Left cardiac atrium (tissue), 4 donors: ENCODE data around the gene ARL11. TPM values are rescaled to one million over a fixed set of nuclear protein-coding genes. Genes with fewer than 3 reads are reported as not detected.
A peak's percentile ranks its signal among the peaks of the same experiment; 100 is the strongest.
"Not testable (repeated sequence)": the region's sequence is repeated elsewhere in the genome, so short reads cannot be mapped to it uniquely, and the experiment has no call there.

Experiments used
- ATAC-seq, 2 donors: fragments of 200-7000 bp; cut with Tn5 transposase; one replicate each; pipeline ENCODE4 v1.9.1; 2020; ENCODE audit warnings: mild to moderate bottlenecking in 2 of 2, moderate library complexity in 2 of 2
- DNase-seq: peaks from one replicate; pipeline ENCODE4 v3.0.0-alpha.2; 2020
- intact Hi-C, 2 donors: fragments of 100-400 bp; cut with DNase I; formaldehyde crosslinking; loops; one replicate each; pipeline versions ENCODE4 v1.14.1 to v1.15.1; 2022 to 2023
- total RNA-seq, 2 donors: library from RNA; stranded (reverse); fragmentation: NEBNext Ultra II Directional; extraction: Animal tissue kit (Norgen Biotek cat#: 25700); gene quantifications; one replicate each; pipeline ENCODE4 v1.2.1, GENCODE V29; 2021
- donor health status: DM: no; HTN: yes; CAD: no.
- donor health status: DM: no; HTN: yes; CAD: no; lungs with severe emphysema.
- donor health status: DM: yes; HTN: yes; CAD: no.
- donor health status: Dilated cardiomyopathy.

ARL11 gene
- total RNA-seq, 2 donors from 2014 or later: 0.44 to 1.7 TPM

- ATAC-seq (no peak), DNase-seq (no peak)
- intact Hi-C loops: no loop called here
Measured at GRCh38 chr13:49608651-49609331, 19.5 kb upstream of the ARL11 start.

GRCh38 chr13:49610176-49610575 is 18.1 kb upstream of the ARL11 start:
- intact Hi-C loops: no loop called here
- no peak for ATAC-seq
- DNase-seq: no peak

- intact Hi-C loops, ATAC-seq, DNase-seq: not testable (repeated sequence)
Measured at GRCh38 chr13:49612042-49612441, 16.3 kb upstream of the ARL11 start.

DNA sequence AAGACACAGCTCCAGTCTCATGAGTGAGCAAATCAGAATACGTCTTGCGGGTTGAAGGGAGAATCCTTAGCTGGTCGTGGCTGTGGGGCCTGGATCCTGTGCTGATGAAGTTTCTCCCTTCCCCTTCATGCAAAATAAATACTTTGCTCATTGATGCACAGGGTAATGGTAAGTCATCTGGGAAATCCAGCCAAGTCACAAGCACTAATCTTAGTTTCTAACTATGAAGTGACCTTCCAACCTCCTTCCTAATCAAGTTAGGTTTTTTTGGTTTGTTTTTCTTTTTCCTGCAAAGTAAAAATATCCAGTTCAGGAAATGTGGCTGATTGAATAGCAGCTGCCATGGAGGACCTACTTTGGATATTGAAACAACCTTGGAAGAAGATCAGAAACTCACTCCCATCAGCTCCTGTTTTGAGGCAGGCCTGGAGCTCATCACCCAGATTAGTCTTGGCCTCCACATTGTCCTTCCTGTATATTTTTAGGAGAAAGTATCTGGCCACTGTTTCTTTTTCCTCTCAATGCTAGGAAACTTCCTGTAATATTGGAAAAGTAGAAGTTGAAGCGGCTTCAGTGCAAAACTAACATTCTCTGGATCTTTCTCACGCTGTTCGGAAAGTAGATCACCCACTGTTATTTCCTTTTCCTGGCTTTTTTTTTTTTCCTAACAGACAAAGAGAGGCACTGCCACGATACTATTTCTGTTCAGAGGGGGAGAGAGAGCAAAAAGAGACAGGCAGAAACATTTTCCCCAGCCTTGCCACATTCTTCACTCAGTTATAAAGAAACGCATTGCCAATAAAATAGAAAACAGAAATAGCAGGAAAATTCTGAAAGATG is 12.3 kb upstream of the ARL11 start:
- DNase-seq (no peak), ATAC-seq (peak; percentile 50 to 60)
- intact Hi-C loops: no loop called here

DNA sequence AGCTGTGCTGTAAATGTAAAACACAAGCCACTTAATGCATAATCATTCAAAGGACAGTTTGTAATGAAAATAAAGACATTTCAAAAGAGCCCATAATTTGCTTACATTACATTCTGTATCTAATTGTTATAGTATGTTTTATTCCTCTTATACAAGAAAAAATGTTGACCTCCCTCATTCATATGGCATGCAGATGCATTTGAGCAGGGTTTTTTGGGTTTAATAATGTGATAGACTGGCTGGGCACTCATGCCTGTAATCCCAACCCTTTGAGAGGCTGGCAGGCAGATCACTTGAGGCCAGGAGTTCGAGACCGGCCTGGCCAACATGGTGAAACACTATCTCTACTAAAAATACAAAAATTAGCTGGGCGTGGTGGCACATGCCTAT is 11.6 kb upstream of the ARL11 start:
- DNase-seq: no peak
- ATAC-seq: no peak
- intact Hi-C loops: no loop called here

GRCh38 chr13:49620170-49620621 is 8.1 kb upstream of the ARL11 start:
- intact Hi-C loops: no loop called here
- ATAC-seq (peak in 1 of 2 donors; percentile 11), DNase-seq (no peak)

GRCh38 chr13:49622174-49622946 is 5.9 kb upstream of the ARL11 start:
- intact Hi-C loops: no loop called here
- DNase-seq: peak; percentile 59
- peak; percentile 35 to 57 for ATAC-seq

- no peak for DNase-seq
- intact Hi-C loops: no loop called here
Measured at GRCh38 chr13:49624229-49624628, 4.1 kb upstream of the ARL11 start.

GRCh38 chr13:49625392-49626079 is 2.8 kb upstream of the ARL11 start:
- intact Hi-C loops: no loop called here
- peak; percentile 61 for DNase-seq
- ATAC-seq: peak; percentile 62 to 68

More at GRCh38 chr13:49624229-49624628, 4.1 kb upstream of the ARL11 start:
- ATAC-seq: no peak

GRCh38 chr13:49629196-49629938 is 1.1 kb downstream of the ARL11 start:
- ATAC-seq (no peak), DNase-seq (no peak)
- intact Hi-C loops: no loop called here

- DNase-seq (no peak), ATAC-seq (no peak)
- intact Hi-C loops: no loop called here
Measured at GRCh38 chr13:49629947-49630346, 1.6 kb downstream of the ARL11 start.

DNA sequence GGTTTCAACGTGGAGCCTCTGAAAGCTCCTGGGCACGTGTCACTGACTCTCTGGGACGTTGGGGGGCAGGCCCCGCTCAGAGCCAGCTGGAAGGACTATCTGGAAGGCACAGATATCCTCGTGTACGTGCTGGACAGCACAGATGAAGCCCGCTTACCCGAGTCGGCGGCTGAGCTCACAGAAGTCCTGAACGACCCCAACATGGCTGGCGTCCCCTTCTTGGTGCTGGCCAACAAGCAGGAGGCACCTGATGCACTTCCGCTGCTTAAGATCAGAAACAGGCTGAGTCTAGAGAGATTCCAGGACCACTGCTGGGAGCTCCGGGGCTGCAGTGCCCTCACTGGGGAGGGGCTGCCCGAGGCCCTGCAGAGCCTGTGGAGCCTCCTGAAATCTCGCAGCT is 2.3 kb downstream of the ARL11 start:
- no peak for ATAC-seq
- no peak for DNase-seq
- intact Hi-C loops: no loop called here

- intact Hi-C loops: no loop called here
- ATAC-seq: no peak
- DNase-seq: no peak
Measured at GRCh38 chr13:49632156-49632555, 3.8 kb downstream of the ARL11 start.

DNA sequence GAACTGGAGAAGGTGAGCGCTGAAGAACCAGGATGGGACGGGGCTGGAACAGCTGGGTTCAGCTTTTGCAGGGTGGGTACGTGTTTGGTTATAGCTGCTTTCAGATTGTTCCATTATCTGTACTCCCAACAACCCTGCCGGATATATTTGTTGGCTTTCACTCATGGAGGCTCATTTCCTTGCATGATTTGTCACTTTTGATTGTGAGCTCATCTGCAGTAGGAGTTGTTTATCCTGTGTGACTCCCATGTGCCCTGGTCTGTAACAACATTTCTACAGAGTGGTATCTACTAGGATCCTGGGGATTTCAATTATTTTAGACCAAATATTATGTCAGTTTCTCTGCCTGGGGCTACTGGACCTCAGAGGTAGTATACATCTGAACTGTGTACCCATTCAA is 5.4 kb downstream of the ARL11 start:
- no peak for ATAC-seq
- intact Hi-C loops: no loop called here
- no peak for DNase-seq

- intact Hi-C loops: no loop called here
- ATAC-seq: peak; percentile 17 to 21
- DNase-seq: no peak
Measured at GRCh38 chr13:49635599-49636433, 7.5 kb downstream of the ARL11 start.

- intact Hi-C loops: no loop called here
- DNase-seq (no peak), ATAC-seq (no peak)
Measured at GRCh38 chr13:49636705-49637104, 8.4 kb downstream of the ARL11 start.

DNA sequence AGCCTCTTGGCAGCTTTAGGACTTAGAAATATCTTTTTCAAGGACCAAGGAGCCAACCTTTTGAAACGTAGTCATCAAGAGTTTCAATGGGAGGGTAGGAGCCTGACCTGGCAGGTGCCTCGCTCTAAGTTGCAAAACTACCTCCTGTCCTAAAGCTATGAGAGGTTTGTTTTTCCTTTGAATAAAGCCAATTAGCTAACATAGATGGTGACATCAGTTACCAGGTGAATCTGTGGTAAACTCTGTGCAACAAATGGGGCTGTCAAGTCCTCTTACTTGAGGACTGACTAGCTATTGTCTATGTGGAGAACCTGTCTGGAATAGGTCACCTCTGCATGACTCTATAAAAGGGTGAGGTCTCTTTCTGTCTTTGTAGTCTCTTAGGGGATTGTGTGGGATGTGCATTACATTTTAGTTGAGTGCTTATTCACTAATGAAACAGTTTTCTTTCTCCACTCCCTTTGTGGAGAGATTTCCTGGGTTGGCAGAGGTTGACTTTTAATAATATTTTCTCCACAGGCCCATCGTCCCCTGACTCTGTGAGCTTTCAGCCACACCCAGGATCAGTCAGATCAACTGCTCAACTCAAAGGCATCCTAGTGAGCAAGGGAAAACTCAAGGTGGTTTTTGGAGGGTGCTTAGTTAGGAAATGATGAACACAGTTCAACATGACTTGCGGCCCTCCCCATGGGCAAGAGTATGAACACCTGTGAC is 9.9 kb downstream of the ARL11 start:
- no peak for ATAC-seq
- intact Hi-C loops: no loop called here
- DNase-seq: no peak
